Measurements from ENCODE around the gene GAREM1. TPM values are rescaled to one million over a fixed set of nuclear protein-coding genes. Genes with fewer than 3 reads are reported as not detected.

The GAREM1 gene
- total and polyA plus RNA-seq, 9 of the 15 experiments (the other 6 are each of a cell fraction or from before 2014, with no cell fraction given), result 0.03 to 0.33 (median 0.07) TPM; not detected in 1

DNA sequence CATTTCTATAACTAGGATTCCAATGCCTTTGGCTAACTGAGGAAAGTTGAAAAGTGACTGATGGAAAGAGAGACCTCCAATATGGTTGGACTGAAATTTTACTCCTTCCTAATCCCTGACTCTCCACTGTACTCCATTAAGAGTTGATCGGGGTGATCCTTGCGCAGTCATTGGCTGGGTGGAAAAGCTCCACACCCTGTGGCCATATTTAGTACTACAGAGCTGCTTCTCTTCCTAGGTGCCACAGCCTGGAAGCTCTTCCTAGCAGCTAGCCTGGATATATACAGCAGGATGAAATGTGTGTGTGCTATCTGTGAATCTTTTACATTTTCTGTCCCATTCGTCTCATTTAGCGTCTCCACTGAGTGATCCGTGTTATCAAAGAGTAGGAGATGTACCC is 209.7 kb downstream of the GAREM1 start:
- Histone ChIP-seq H3K36me3 (ENCODE audit: control insufficient read depth, insufficient read depth, low read length) (no peaks in the 10 kb centered on the region), H3K9me3 (replicated peaks; ENCODE audit: control insufficient read depth, insufficient read depth, low read depth, low read length) (no peaks in the 10 kb centered on the region), H4K20me1 (replicated peaks; ENCODE audit: control insufficient read depth, insufficient read depth, low read length) (no peaks in the 10 kb centered on the region; the same call in 1 of the 2 replicates), H3K27ac (ENCODE audit: extremely low read depth, low read depth, low read length) (no peak overlapping the region), H2AFZ (ENCODE audit: low read depth, low read length) (no peak overlapping the region), H3K4me1 (replicated peaks in 1 of 2; ENCODE audit: control insufficient read depth in 2 of 2, insufficient read depth in 2 of 2, low read length in 2 of 2) (no peaks in the 10 kb centered on the region), H3K79me2 (ENCODE audit: control insufficient read depth, insufficient read depth, low read length) (no peaks in the 10 kb centered on the region), H3K9me1 (ENCODE audit: control insufficient read depth, insufficient read depth, low read length) (no peaks in the 10 kb centered on the region), H3K9ac (ENCODE audit: insufficient read depth in 1 of 2, low read depth in 2 of 2, low read length in 2 of 2) (no peak overlapping the region), H3K4me2 (ENCODE audit: insufficient read depth, low read length) (no peak overlapping the region), H3K4me3 (no peak overlapping the region), H3K27me3 (ENCODE audit: control insufficient read depth in 2 of 2, insufficient read depth in 2 of 2, low read length in 2 of 2) (no peaks in the 10 kb centered on the region)
- FAIRE-seq (no peak), ATAC-seq (peak; percentile 78), DNase-seq (ENCODE audit: extremely low read depth in 1 of 4, low spot score in 3 of 4) (peak in 2 of 4 experiments; percentile 29 to 33)
- WGBS (ENCODE audit: insufficient coverage, low coverage, missing lambda C conversion rate), result 1% methylated on average over 5 of the region's 5 CpGs
- TF ChIP-seq ZSCAN32 (CRISPR knock-in tag; IDR thresholded peaks at IDR 0.05), result no peak
- TF ChIP-seq, protein P1, sequence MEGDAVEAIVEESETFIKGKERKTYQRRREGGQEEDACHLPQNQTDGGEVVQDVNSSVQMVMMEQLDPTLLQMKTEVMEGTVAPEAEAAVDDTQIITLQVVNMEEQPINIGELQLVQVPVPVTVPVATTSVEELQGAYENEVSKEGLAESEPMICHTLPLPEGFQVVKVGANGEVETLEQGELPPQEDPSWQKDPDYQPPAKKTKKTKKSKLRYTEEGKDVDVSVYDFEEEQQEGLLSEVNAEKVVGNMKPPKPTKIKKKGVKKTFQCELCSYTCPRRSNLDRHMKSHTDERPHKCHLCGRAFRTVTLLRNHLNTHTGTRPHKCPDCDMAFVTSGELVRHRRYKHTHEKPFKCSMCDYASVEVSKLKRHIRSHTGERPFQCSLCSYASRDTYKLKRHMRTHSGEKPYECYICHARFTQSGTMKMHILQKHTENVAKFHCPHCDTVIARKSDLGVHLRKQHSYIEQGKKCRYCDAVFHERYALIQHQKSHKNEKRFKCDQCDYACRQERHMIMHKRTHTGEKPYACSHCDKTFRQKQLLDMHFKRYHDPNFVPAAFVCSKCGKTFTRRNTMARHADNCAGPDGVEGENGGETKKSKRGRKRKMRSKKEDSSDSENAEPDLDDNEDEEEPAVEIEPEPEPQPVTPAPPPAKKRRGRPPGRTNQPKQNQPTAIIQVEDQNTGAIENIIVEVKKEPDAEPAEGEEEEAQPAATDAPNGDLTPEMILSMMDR (IDR thresholded peaks at IDR 0.05 in 2 of 3, conservative IDR thresholded peaks at IDR 0.05 in 1 of 3; ENCODE audit: insufficient read depth in 2 of 3, low read depth in 1 of 3, low read length in 3 of 3), result 0 out of 6 replicates have a peak, but pooled peaks of 2 of the 3 experiments have one; percentile 8 to 16
- ChIA-PET CTCF (ENCODE audit: low intra/inter-chr PET ratio) (no interaction called here), POLR2A (interaction anchor here (0.7 kb wide), 2 partner anchors 25 to 1372 kb away, joined by 3 read pairs; no protein-coding TSS in a partner anchor)
- in situ Hi-C loops (cut with MboI) (no loop called here), intact Hi-C loops (cut with micrococcal nuclease) (no loop called here)
- no TSS peak for BruUV-seq (replicated peaks)

DNA sequence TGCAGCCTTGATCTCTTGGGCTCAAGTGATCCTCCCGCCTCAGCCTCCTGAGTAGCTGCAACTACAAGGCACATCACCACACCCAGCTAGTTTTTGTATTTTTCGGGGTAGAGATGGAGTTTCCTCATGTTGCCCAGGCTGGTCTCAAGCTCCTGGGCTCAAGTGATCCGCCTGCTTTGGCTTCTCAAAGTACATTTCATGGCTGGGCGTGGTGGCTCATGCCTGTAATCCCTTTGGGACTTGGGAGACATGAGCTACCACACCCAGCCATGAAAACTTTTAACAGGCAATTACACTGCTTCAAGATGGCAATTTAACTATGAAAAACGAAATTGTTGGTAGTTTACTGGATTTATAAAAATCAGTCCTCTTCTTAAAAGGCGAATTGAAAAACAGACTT is 211.1 kb downstream of the GAREM1 start:
- WGBS (ENCODE audit: insufficient coverage, low coverage, missing lambda C conversion rate), result 1% methylated on average over 6 of the region's 6 CpGs
- no peaks in the 10 kb centered on the region for H3K9me3 ChIP-seq (replicated peaks; ENCODE audit: control insufficient read depth, insufficient read depth, low read depth, low read length)
- FAIRE-seq (no peak), ATAC-seq (no peak), DNase-seq (ENCODE audit: extremely low read depth in 1 of 4, low spot score in 3 of 4) (no peak)
- no peaks in the 10 kb centered on the region for H3K27me3 ChIP-seq (ENCODE audit: control insufficient read depth in 2 of 2, insufficient read depth in 2 of 2, low read length in 2 of 2)
- H3K9ac ChIP-seq (ENCODE audit: insufficient read depth in 1 of 2, low read depth in 2 of 2, low read length in 2 of 2), result no peak overlapping the region
- no TSS peak for BruUV-seq (replicated peaks)
- no peak overlapping the region for H3K27ac ChIP-seq (ENCODE audit: extremely low read depth, low read depth, low read length)
- CTCF ChIA-PET (ENCODE audit: low intra/inter-chr PET ratio), result no interaction called here
- H3K36me3 ChIP-seq (ENCODE audit: control insufficient read depth, insufficient read depth, low read length), result no peaks in the 10 kb centered on the region
- H3K4me3 ChIP-seq, result no peak overlapping the region
- H3K9me1 ChIP-seq (ENCODE audit: control insufficient read depth, insufficient read depth, low read length), result no peaks in the 10 kb centered on the region
- in situ Hi-C loops (cut with MboI) (no loop called here), intact Hi-C loops (cut with micrococcal nuclease) (no loop called here)
- no peaks in the 10 kb centered on the region; the same call in 1 of the 2 replicates for H4K20me1 ChIP-seq (replicated peaks; ENCODE audit: control insufficient read depth, insufficient read depth, low read length)
- H2AFZ ChIP-seq (ENCODE audit: low read depth, low read length), result no peak overlapping the region
- POLR2A ChIA-PET, result no interaction called here
- no peaks in the 10 kb centered on the region for H3K4me1 ChIP-seq (replicated peaks in 1 of 2; ENCODE audit: control insufficient read depth in 2 of 2, insufficient read depth in 2 of 2, low read length in 2 of 2)
- no peak overlapping the region for H3K4me2 ChIP-seq (ENCODE audit: insufficient read depth, low read length)
- H3K79me2 ChIP-seq (ENCODE audit: control insufficient read depth, insufficient read depth, low read length), result no peaks in the 10 kb centered on the region
- TF ChIP-seq KDM4B (IDR thresholded peaks at IDR 0.05; ENCODE audit: borderline replicate concordance in 2 of 2, low read depth in 1 of 2) (no peak), CCNT2 (IDR thresholded peaks at IDR 0.05; ENCODE audit: borderline replicate concordance, extremely low read depth, insufficient read length, low read depth, low read length) (no peak), HMG20B (CRISPR knock-in tag; IDR thresholded peaks at IDR 0.05) (no peak), NR1H2 (CRISPR knock-in tag; IDR thresholded peaks at IDR 0.05) (no peak)
- TF ChIP-seq, protein P2, sequence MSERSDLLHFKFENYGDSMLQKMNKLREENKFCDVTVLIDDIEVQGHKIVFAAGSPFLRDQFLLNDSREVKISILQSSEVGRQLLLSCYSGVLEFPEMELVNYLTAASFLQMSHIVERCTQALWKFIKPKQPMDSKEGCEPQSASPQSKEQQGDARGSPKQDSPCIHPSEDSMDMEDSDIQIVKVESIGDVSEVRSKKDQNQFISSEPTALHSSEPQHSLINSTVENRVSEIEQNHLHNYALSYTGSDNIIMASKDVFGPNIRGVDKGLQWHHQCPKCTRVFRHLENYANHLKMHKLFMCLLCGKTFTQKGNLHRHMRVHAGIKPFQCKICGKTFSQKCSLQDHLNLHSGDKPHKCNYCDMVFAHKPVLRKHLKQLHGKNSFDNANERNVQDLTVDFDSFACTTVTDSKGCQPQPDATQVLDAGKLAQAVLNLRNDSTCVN (CRISPR knock-in tag; IDR thresholded peaks at IDR 0.05), result no peak
- TF ChIP-seq, protein P3, sequence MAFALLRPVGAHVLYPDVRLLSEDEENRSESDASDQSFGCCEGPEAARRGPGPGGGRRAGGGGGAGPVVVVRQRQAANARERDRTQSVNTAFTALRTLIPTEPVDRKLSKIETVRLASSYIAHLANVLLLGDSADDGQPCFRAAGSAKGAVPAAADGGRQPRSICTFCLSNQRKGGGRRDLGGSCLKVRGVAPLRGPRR (CRISPR knock-in tag; IDR thresholded peaks at IDR 0.05), result no peak
